HG03135 (cell line): Measurements from ENCODE around the gene TSN.
"Not testable (repeated sequence)": the region's sequence is repeated elsewhere in the genome, so short reads cannot be mapped to it uniquely, and the experiment has no call there.

Experiments used
- ATAC-seq: cut with Tn5 transposase; IDR thresholded peaks from one replicate; pipeline ENCODE4 v1.9.1; 2021; ENCODE audit warnings: mild to moderate bottlenecking, moderate library complexity; ENCODE audit not compliant: unreplicated experiment

The TSN gene

GRCh38 chr2:121755237-121756111, at the start of gene TSN:
Gene TSN, plus strand, starts transcription at chr2:121755651. Its CDS starts 129 bp downstream, at chr2:121755780.
- ATAC-seq, result peak; percentile 100

GRCh38 chr2:121705958-121706357, 49.5 kb upstream of the TSN start:
- no peak for ATAC-seq

- ATAC-seq, result no peak
These were observed 48.0 kb upstream of the TSN start for GRCh38 chr2:121707344-121707919.

- no peak for ATAC-seq
These were observed 47.5 kb upstream of the TSN start for GRCh38 chr2:121707920-121708361.

- ATAC-seq, result no peak
These were observed 45.5 kb upstream of the TSN start for GRCh38 chr2:121709776-121710469.

GRCh38 chr2:121710470-121711170, 44.8 kb upstream of the TSN start:
- no peak for ATAC-seq

- not testable (repeated sequence) for ATAC-seq
These were observed 44.0 kb upstream of the TSN start for GRCh38 chr2:121711481-121711880.

GRCh38 chr2:121716126-121716525, 39.3 kb upstream of the TSN start:
- no peak for ATAC-seq

- no peak for ATAC-seq
These were observed 37.9 kb upstream of the TSN start for GRCh38 chr2:121717529-121717928.

- no peak for ATAC-seq
These were observed 33.5 kb upstream of the TSN start for GRCh38 chr2:121721926-121722325.

- no peak for ATAC-seq
These were observed 33.0 kb upstream of the TSN start for GRCh38 chr2:121722479-121722878.

GRCh38 chr2:121723316-121723715, 32.1 kb upstream of the TSN start:
- no peak for ATAC-seq

GRCh38 chr2:121727332-121727731, 28.1 kb upstream of the TSN start:
- ATAC-seq, result no peak

- ATAC-seq, result no peak
These were observed 27.5 kb upstream of the TSN start for GRCh38 chr2:121727950-121728349.

- no peak for ATAC-seq
These were observed 24.1 kb upstream of the TSN start for GRCh38 chr2:121731366-121731765.

- not testable (repeated sequence) for ATAC-seq
These were observed 20.9 kb upstream of the TSN start for GRCh38 chr2:121734544-121734943.

GRCh38 chr2:121735518-121736074, 19.9 kb upstream of the TSN start:
- no peak for ATAC-seq

GRCh38 chr2:121736140-121736461, 19.4 kb upstream of the TSN start:
- ATAC-seq, result no peak

- ATAC-seq, result peak; percentile 94
These were observed 18.8 kb upstream of the TSN start, which contains the start of gene NIFK for GRCh38 chr2:121736462-121737336. Gene NIFK, minus strand, starts transcription at chr2:121736875. Its CDS starts 25 bp downstream, at chr2:121736850.

GRCh38 chr2:121740973-121741372, 14.5 kb upstream of the TSN start:
- no peak for ATAC-seq
